Measurements from ENCODE around the gene TP53RK.

Gene TP53RK

DNA sequence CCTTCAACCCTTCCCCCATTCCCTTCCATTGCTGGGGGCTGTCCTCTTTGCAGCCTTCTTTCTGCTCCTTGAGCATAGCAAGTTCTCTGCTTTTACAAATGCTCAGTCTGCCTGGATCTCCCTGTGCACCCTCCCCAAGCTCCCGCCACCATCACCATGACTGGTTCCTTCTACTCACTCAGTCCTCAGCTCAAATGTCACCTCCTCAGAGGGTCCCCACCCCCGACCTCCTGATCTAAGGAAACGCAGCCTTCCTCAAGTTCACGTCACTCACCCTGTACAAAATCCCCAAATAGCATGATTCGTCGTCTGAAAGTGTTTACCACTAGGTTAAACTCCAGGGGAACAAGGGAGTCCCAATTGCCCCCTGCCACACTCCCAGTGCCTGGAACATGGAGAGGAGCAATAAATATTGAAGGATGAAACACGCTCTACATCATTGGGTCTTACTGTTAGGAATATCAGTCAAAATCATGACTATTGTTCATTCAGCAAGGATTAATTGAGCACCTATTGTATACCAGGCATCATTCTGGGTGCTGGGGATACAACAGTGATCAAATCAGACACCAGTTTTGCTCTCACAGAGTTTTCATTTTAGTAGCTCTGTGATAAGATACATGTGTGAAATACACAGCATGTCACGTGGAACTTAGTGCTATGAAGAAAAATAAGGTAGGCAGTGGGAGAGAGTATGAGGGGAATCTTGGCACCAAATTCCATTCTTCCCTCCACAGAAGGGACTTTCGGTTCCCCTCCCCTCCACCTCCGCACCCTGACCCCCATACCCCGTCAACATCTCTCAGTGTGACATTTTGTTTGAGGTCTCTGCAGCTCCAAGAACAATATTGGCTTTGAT, 15.6 kb downstream of the TP53RK start:
- TF ChIP-seq, protein P1, sequence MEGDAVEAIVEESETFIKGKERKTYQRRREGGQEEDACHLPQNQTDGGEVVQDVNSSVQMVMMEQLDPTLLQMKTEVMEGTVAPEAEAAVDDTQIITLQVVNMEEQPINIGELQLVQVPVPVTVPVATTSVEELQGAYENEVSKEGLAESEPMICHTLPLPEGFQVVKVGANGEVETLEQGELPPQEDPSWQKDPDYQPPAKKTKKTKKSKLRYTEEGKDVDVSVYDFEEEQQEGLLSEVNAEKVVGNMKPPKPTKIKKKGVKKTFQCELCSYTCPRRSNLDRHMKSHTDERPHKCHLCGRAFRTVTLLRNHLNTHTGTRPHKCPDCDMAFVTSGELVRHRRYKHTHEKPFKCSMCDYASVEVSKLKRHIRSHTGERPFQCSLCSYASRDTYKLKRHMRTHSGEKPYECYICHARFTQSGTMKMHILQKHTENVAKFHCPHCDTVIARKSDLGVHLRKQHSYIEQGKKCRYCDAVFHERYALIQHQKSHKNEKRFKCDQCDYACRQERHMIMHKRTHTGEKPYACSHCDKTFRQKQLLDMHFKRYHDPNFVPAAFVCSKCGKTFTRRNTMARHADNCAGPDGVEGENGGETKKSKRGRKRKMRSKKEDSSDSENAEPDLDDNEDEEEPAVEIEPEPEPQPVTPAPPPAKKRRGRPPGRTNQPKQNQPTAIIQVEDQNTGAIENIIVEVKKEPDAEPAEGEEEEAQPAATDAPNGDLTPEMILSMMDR (IDR thresholded peaks at IDR 0.05; ENCODE audit: low read depth, low read length), result no peak
- no peak overlapping the region for H3K4me3 ChIP-seq (ENCODE audit: low read depth, low read length)
- in situ Hi-C loops (cut with HindIII; ENCODE audit: low sequenced_read_pairs), result no loop called here
- no peak for DNase-seq (ENCODE audit: low read depth, low spot score)

DNA sequence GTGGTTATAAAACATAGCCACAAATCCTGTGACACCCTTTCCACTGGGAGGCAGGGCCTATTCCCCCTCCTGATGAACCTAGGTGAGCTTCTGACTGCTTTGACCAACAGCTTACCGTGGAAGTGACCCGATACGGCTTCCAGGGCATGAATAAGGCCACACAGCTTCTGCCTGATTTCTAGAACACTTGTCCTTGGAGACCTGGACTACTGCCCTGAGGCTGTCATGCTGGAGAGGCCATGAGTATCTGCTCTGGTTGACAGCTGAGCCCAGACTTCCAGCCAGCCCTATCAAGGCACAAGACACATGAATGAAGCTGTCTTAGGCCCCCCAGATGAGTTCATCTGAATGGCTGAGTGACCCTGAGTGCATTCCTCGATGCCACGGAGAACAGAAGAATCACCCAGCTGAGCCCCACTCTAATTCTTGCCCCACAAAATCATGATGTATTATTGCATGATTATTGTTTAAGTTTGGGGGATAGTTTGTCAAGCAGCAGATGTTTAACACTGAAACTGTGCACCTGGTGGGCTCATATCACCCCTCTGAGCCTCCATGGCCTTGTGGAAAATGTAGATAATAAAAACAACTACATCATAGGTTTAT, 16.6 kb downstream of the TP53RK start:
- in situ Hi-C loops (cut with HindIII; ENCODE audit: low sequenced_read_pairs), result no loop called here
- TF ChIP-seq, protein P1 (IDR thresholded peaks at IDR 0.05; ENCODE audit: low read depth, low read length), result no peak
- no peak overlapping the region for H3K4me3 ChIP-seq (ENCODE audit: low read depth, low read length)
- no peak for DNase-seq (ENCODE audit: low read depth, low spot score)

DNA sequence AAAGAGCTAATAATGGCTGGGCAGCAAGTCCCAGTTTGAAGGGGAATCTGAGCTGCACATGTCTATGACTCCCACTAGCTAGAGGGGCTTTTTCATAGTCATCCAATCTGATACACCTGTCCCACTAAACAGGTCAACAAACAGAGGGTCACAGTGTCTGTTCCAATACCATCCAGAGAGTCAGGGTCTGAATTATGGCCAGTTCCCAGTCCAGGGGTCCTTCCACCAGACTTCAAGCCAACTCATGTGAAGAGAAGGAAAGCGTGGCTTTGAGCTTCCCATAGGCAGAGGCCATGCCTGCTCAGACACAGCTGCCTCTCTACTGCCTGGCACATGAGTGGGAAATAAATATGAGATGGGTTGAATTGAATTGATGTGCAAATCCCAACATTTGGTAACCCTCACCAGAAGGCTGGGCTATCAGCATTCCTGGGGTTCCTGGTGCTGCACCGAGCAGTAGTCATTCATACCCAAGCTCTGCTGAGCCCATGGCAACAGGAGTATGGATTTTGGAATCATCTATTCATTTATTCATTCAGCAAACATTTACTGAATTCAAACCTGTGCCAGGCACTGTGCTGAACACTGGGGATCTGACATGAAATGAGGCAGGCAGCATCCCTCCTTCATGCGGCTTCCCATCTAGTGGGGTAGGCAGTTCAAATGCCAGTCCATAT, 17.2 kb downstream of the TP53RK start:
- no peak overlapping the region for H3K4me3 ChIP-seq (ENCODE audit: low read depth, low read length)
- in situ Hi-C loops (cut with HindIII; ENCODE audit: low sequenced_read_pairs), result no loop called here
- TF ChIP-seq, protein P1 (IDR thresholded peaks at IDR 0.05; ENCODE audit: low read depth, low read length), result no peak
- no peak for DNase-seq (ENCODE audit: low read depth, low spot score)

DNA sequence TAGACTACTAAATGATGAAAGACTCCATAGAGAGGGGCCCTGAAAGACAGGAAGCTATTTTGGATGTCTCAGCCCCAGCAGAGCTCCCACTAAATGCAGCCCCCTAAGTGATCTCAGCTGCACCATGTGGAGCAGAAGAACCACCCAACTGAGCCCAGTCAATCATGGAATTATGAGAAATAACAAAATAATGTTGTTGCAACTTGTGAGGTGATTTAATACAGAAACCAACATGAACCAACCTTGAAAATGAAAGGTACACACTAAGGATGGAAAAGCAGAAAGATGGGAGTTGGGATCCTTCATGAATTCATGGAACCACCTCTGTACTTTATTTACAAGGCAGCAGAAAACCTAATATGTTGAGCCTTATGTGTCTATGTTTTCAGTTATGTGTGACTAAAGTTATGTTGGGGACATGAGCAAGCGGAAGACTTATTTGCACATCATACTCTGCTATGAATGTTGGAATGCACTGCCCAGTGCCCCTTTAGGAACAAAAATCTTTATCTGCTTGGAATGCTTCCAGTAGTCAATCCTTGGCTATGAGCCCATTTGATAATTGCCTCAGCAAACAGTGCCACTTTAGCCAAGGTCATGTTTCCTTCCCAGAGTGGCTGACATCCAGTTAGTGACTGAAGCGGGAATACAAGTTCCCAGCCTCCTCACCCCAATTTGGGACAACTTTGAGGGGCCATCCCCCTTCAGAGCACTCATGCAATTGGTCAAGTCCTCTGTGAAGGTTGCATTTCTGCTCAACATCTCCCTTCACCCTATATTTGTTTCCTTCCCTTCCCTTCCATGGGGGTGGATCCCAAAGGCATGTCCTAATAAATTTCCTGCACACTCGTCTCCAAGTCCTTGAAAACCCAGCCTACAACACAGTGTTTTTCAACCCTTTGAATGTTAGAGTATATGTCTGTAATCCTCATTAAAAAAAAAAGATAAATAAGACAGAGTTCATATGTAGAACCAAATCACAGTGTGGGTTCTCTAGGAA, 18.4 kb downstream of the TP53RK start:
- TF ChIP-seq, protein P1 (IDR thresholded peaks at IDR 0.05; ENCODE audit: low read depth, low read length), result no peak
- in situ Hi-C loops (cut with HindIII; ENCODE audit: low sequenced_read_pairs), result no loop called here
- DNase-seq (ENCODE audit: low read depth, low spot score), result no peak
- H3K4me3 ChIP-seq (ENCODE audit: low read depth, low read length), result no peak overlapping the region

DNA sequence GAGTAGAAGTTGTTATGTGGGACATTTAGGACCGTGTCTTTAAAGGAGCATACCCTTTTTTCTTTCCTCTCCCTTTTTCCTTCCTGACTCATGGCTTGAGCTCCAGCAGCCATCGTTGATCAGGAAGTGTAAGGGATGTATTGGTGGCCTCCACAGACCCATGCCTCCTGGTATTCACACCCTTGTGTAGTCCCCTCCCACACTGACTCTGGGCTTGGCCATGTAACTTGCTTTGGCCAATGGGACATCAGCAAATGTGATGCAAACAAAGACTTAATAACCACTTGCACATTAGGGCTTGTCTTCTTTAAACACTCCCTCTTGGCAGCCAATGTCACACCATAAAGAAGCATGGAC, 19.0 kb downstream of the TP53RK start:
- H3K4me3 ChIP-seq (ENCODE audit: low read depth, low read length), result no peak overlapping the region
- in situ Hi-C loops (cut with HindIII; ENCODE audit: low sequenced_read_pairs), result no loop called here
- DNase-seq (ENCODE audit: low read depth, low spot score), result no peak
- TF ChIP-seq, protein P1 (IDR thresholded peaks at IDR 0.05; ENCODE audit: low read depth, low read length), result no peak
